PC-9 (cell line): ENCODE results near the gene PIP5K1B.

Source experiments
- CTCF ChIP-seq: fragments of 200-600 bp; sonication (generic); conservative IDR thresholded peaks from 2 replicates; pipeline ENCODE4 v1.6.1; 2017; ENCODE audit warnings: mixed run types, antibody characterized with exemption, mild to moderate bottlenecking, moderate library complexity
- EZH2 ChIP-seq: fragments of 200-600 bp; sonication (generic); IDR thresholded peaks from 2 replicates; pipeline ENCODE4 v1.8.0; 2017; ENCODE audit warnings: antibody characterized with exemption, low read depth

- TF ChIP-seq CTCF (no peak), EZH2 (no peak)
Measured at GRCh38 chr9:68941780-68942459, 236.9 kb downstream of the PIP5K1B start.
